AG08396 (cell line): ENCODE results near the gene NUDT1.
A peak's percentile ranks its signal among the peaks of the same experiment; 100 is the strongest.

ENCODE experiments used
- DNase-seq: peaks from one replicate; pipeline ENCODE4 v3.0.0; 2012; ENCODE audit warnings: low spot score, mixed read lengths

NUDT1 gene

GRCh38 chr7:2205036-2205780 lies 36.8 kb upstream of the NUDT1 start:
- no peak for DNase-seq

GRCh38 chr7:2208712-2209111 lies 33.3 kb upstream of the NUDT1 start:
- no peak for DNase-seq

GRCh38 chr7:2209146-2209960 lies 32.7 kb upstream of the NUDT1 start:
- peak; percentile 90 for DNase-seq

GRCh38 chr7:2209961-2210323 lies 32.1 kb upstream of the NUDT1 start:
- no peak for DNase-seq

- DNase-seq = no peak
Observed at GRCh38 chr7:2210551-2211258, 31.3 kb upstream of the NUDT1 start.

- no peak for DNase-seq
Observed at GRCh38 chr7:2211259-2211880, 30.7 kb upstream of the NUDT1 start.

- DNase-seq = no peak
Observed at GRCh38 chr7:2211926-2212325, 30.1 kb upstream of the NUDT1 start.

- DNase-seq = no peak
Observed at GRCh38 chr7:2212906-2213305, 29.1 kb upstream of the NUDT1 start.

GRCh38 chr7:2213551-2214215 lies 28.3 kb upstream of the NUDT1 start:
- DNase-seq = no peak

- DNase-seq = no peak
Observed at GRCh38 chr7:2214636-2215035, 27.4 kb upstream of the NUDT1 start.

- DNase-seq = no peak
Observed at GRCh38 chr7:2215851-2216250, 26.2 kb upstream of the NUDT1 start.

GRCh38 chr7:2217206-2217605 lies 24.8 kb upstream of the NUDT1 start:
- no peak for DNase-seq

GRCh38 chr7:2217716-2218443 lies 24.1 kb upstream of the NUDT1 start:
- DNase-seq = peak; percentile 56

GRCh38 chr7:2218444-2218785 lies 23.6 kb upstream of the NUDT1 start:
- DNase-seq = no peak

- no peak for DNase-seq
Observed at GRCh38 chr7:2219136-2219535, 22.9 kb upstream of the NUDT1 start.

- no peak for DNase-seq
Observed at GRCh38 chr7:2219606-2220005, 22.4 kb upstream of the NUDT1 start.

GRCh38 chr7:2220030-2220429 lies 22.0 kb upstream of the NUDT1 start:
- no peak for DNase-seq

- no peak for DNase-seq
Observed at GRCh38 chr7:2220506-2220905, 21.5 kb upstream of the NUDT1 start.

- no peak for DNase-seq
Observed at GRCh38 chr7:2220954-2221353, 21.1 kb upstream of the NUDT1 start.

- no peak for DNase-seq
Observed at GRCh38 chr7:2222516-2222915, 19.5 kb upstream of the NUDT1 start.

- DNase-seq = no peak
Observed at GRCh38 chr7:2223321-2223720, 18.7 kb upstream of the NUDT1 start.
